ENCODE data around the gene WDR59.

GRCh38 chr16:74831467-74831866, 153.5 kb downstream of the WDR59 start:
- TF ChIP-seq ARNT (IDR thresholded peaks at IDR 0.05) (no peak), SUZ12 (IDR thresholded peaks at IDR 0.05) (no peak), ZNF384 (IDR thresholded peaks at IDR 0.05) (no peak), SP1 (IDR thresholded peaks at IDR 0.05) (no peak), L3MBTL2 (conservative IDR thresholded peaks at IDR 0.05) (no peak), BHLHE40 (IDR thresholded peaks at IDR 0.05; ENCODE audit: borderline replicate concordance) (no peak), FOXA1 (IDR thresholded peaks at IDR 0.05) (no peak), FOXM1 (IDR thresholded peaks at IDR 0.05; ENCODE audit: borderline replicate concordance) (no peak), TARDBP (IDR thresholded peaks at IDR 0.05) (no peak), PKNOX1 (IDR thresholded peaks at IDR 0.05) (no peak), HDGF (IDR thresholded peaks at IDR 0.05; ENCODE audit: borderline replicate concordance) (no peak)
